ENCODE data around the gene FAM184A.

- TF ChIP-seq ETS1 (IDR thresholded peaks at IDR 0.05) (no peak), REST (IDR thresholded peaks at IDR 0.05; ENCODE audit: unreplicated experiment) (no peak), EZH2phosphoT487 (IDR thresholded peaks at IDR 0.05; ENCODE audit: unreplicated experiment) (no peak), CTCF (conservative IDR thresholded peaks at IDR 0.05; ENCODE audit: low read depth in 2 of 2) (no peak), ZNF331 (CRISPR knock-in tag; IDR thresholded peaks at IDR 0.05; ENCODE audit: low read depth) (no peak), CREB1 (CRISPR knock-in tag; IDR thresholded peaks at IDR 0.05; ENCODE audit: low read depth) (no peak), EZH2 (IDR thresholded peaks at IDR 0.05; ENCODE audit: low read depth, unreplicated experiment) (no peak), POLR2AphosphoS5 (IDR thresholded peaks at IDR 0.05; ENCODE audit: low read depth) (no peak), JUNB (IDR thresholded peaks at IDR 0.05; ENCODE audit: unreplicated experiment) (no peak)
These were observed 12.5 kb downstream of the FAM184A start for GRCh38 chr6:119065955-119066354.

Measured in GM23338 (cell line).